SH-SY5Y (cell line): Measurements from ENCODE around the gene SLC39A10.

Experiments used
- GATA2 ChIP-seq: IDR thresholded peaks from 2 replicates; pipeline ENCODE4 v1.6.1; 2011; ENCODE audit warnings: mild to moderate bottlenecking, low read depth, low read length
- GATA3 ChIP-seq: IDR thresholded peaks from 2 replicates; pipeline ENCODE4 v1.6.1; 2011; ENCODE audit warnings: low read depth, mild to moderate bottlenecking, low read length, moderate library complexity

DNA sequence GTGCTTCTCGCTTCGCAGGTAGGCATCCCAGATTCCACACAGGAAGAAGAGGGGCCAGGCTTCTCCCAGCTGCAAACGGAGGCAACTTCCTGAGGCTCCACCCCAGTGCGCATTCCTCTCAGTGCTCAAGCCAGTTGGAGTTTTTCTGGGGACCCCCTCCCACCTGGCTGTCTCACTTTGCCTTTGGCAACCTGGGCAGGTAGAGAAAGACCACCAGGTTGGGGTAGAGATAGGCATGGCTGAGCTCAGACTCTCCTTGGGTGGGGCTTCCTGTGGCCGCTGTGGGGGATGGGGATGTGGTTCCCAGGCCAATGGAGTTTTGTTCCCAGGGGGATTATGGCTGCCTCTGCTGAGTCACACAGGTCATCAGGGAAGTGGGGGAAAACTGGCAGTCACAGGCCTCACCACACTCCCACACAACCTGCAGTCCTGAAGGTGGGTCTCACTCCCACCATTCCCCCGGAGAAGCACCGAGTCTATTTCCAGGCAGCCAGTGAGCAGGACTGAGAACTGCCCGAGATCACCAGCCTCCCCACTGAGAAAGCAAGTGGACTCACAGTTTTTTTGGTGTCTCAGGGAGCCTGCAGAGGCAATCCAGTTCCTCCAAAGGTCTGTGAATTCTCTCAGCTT, 38.1 kb downstream of the SLC39A10 start:
- TF ChIP-seq GATA3 (no peak), GATA2 (no peak)
